DOHH2 (cell line): Measurements from ENCODE around the gene ANKRD40CL.

ENCODE experiments used
- H3F3A ChIP-seq: fragments of 200-600 bp; sonication (generic), shearing (Covaris generic); 2 replicates; pipeline ENCODE4 v1.6.0; 2016; ENCODE audit warnings: antibody characterized with exemption, mild to moderate bottlenecking; ENCODE audit not compliant: control insufficient read depth, insufficient read depth
- H3K27ac ChIP-seq: fragments of 200-600 bp; sonication (generic); 2 replicates; pipeline ENCODE4 v1.5.1; 2014; ENCODE audit warnings: low read depth, mild to moderate bottlenecking, low read length, moderate library complexity
- H3K27me3 ChIP-seq: fragments of 200-600 bp; sonication (generic); 2 replicates; pipeline ENCODE4 v1.6.1; 2014; ENCODE audit warnings: mild to moderate bottlenecking, low read length, mixed read lengths; ENCODE audit not compliant: control insufficient read depth
- H3K36me3 ChIP-seq: fragments of 200-600 bp; sonication (generic); 2 replicates; pipeline ENCODE4 v1.6.1; 2014; ENCODE audit warnings: mild to moderate bottlenecking, low read length, moderate library complexity, mixed read lengths; ENCODE audit not compliant: control insufficient read depth
- H3K4me1 ChIP-seq: fragments of 200-600 bp; sonication (generic); 2 replicates; pipeline ENCODE4 v1.6.1; 2014; ENCODE audit warnings: mild to moderate bottlenecking, low read length, mixed read lengths; ENCODE audit not compliant: control insufficient read depth
- H3K4me2 ChIP-seq: fragments of 200-600 bp; sonication (generic); 2 replicates; pipeline ENCODE4 v1.6.0; 2014; ENCODE audit warnings: mild to moderate bottlenecking, low read length, moderate library complexity
- H3K4me3 ChIP-seq: fragments of 200-600 bp; sonication (generic); 2 replicates; pipeline ENCODE4 v1.5.1; 2014; ENCODE audit warnings: mild to moderate bottlenecking, low read length, mixed read lengths
- H3K79me2 ChIP-seq: fragments of 200-600 bp; sonication (generic); 2 replicates; pipeline ENCODE4 v1.6.1; 2014; ENCODE audit warnings: mild to moderate bottlenecking, low read length, mixed read lengths; ENCODE audit not compliant: control insufficient read depth
- H3K9me2 ChIP-seq: fragments of 200-600 bp; sonication (generic); replicated peaks from 2 replicates; pipeline ENCODE4 v1.6.1; 2014; ENCODE audit warnings: mild to moderate bottlenecking, low read length, mixed read lengths; ENCODE audit not compliant: control insufficient read depth
- H3K9me3 ChIP-seq: fragments of 200-600 bp; sonication (generic); 2 replicates; pipeline ENCODE4 v1.6.1; 2014; ENCODE audit warnings: antibody characterized with exemption, low read length, mixed read lengths; ENCODE audit not compliant: control insufficient read depth, insufficient read depth
- H4K20me1 ChIP-seq: fragments of 200-600 bp; sonication (generic); 2 replicates; pipeline ENCODE4 v1.6.0; 2014; ENCODE audit warnings: low read depth, mild to moderate bottlenecking, antibody characterized with exemption, low read length, moderate library complexity; ENCODE audit not compliant: control insufficient read depth, insufficient read depth
- EZH2phosphoT487 ChIP-seq: fragments of 200-600 bp; sonication (generic); IDR thresholded peaks from 2 replicates; pipeline ENCODE4 v1.6.1; 2017; ENCODE audit warnings: borderline replicate concordance, mild to moderate bottlenecking, antibody characterized with exemption, low read length, moderate library complexity, mixed read lengths
- TF ChIP-seq, protein P1 (sequence below): fragments of 200-600 bp; sonication (generic); IDR thresholded peaks from one replicate; pipeline ENCODE4 v1.5.1; 2014; ENCODE audit warnings: antibody characterized with exemption, mild to moderate bottlenecking, low read depth, low read length; ENCODE audit not compliant: poor library complexity, severe bottlenecking

Gene ANKRD40CL

DNA sequence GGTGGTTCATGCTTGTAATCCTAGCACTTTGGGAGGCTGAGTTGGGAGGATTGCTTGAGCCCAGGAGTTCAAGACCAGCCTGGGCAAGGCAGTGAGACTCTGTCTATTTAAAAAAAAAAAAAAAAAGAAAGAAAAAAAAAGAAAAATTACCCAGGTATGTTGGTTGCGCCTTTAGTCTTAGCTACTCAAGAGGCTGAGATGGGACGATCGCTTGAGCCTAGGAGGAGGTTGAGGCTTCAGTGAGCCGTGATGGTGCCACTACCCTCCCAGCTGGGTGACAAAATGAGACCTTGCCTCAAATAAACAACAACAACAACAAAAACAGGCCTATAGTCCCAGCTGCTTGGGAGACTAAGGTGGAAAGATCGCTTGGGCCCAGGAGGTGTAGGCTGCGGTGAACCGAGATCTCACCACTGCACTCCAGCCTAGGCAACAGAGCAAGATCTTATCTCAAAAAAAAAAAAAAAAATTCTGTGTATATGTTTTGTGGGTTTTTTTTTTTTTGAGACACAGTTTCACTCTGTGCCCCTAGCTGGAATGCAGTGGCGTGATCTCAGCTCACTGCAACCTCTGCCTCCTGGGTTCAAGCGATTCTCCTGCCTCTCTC is 12.5 kb upstream of the ANKRD40CL start:
- no peaks in the 10 kb centered on the region for H3K9me3 ChIP-seq
- H3K79me2 ChIP-seq = no peaks in the 10 kb centered on the region
- no peaks in the 10 kb centered on the region for H3K9me2 ChIP-seq
- H3K27ac ChIP-seq = no peak overlapping the region
- no peak overlapping the region for H3K4me3 ChIP-seq
- H3K36me3 ChIP-seq = no peaks in the 10 kb centered on the region
- H3K4me1 ChIP-seq = no peaks in the 10 kb centered on the region
- H3K4me2 ChIP-seq = no peak overlapping the region
- H3F3A ChIP-seq = no peaks in the 10 kb centered on the region
- no peaks in the 10 kb centered on the region; the same call in 1 of the 2 replicates for H3K27me3 ChIP-seq
- H4K20me1 ChIP-seq = no peaks in the 10 kb centered on the region
- TF ChIP-seq, protein P1, sequence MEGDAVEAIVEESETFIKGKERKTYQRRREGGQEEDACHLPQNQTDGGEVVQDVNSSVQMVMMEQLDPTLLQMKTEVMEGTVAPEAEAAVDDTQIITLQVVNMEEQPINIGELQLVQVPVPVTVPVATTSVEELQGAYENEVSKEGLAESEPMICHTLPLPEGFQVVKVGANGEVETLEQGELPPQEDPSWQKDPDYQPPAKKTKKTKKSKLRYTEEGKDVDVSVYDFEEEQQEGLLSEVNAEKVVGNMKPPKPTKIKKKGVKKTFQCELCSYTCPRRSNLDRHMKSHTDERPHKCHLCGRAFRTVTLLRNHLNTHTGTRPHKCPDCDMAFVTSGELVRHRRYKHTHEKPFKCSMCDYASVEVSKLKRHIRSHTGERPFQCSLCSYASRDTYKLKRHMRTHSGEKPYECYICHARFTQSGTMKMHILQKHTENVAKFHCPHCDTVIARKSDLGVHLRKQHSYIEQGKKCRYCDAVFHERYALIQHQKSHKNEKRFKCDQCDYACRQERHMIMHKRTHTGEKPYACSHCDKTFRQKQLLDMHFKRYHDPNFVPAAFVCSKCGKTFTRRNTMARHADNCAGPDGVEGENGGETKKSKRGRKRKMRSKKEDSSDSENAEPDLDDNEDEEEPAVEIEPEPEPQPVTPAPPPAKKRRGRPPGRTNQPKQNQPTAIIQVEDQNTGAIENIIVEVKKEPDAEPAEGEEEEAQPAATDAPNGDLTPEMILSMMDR = no peak
- TF ChIP-seq EZH2phosphoT487 = no peak

DNA sequence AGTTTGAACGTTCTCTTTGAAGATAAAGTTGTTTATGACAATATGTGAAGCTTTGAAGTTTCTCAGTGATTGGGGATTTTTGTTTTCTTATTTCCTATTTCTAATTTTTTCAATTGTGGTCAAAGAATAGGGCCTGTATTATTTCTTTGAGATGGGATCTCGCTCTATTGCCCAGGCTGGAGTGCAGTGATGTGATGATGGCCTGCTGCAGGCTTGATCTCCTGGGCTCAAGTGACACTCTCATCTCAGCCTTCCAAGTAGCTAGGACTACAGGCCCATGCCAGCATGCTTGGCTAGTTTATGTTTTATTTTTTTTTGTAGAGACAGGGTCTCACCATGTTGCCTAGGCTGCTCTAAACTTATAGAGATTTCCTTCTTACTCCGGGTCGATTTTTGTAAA is 11.7 kb upstream of the ANKRD40CL start:
- no peaks in the 10 kb centered on the region for H4K20me1 ChIP-seq
- no peaks in the 10 kb centered on the region for H3K9me2 ChIP-seq
- H3K9me3 ChIP-seq = no peaks in the 10 kb centered on the region
- H3K79me2 ChIP-seq = no peaks in the 10 kb centered on the region
- H3K27me3 ChIP-seq = no peaks in the 10 kb centered on the region
- TF ChIP-seq, protein P1 = no peak
- TF ChIP-seq EZH2phosphoT487 = no peak
- no peak overlapping the region for H3K4me2 ChIP-seq
- no peaks in the 10 kb centered on the region for H3F3A ChIP-seq
- H3K36me3 ChIP-seq = no peaks in the 10 kb centered on the region
- H3K4me3 ChIP-seq = no peak overlapping the region
- H3K4me1 ChIP-seq = no peaks in the 10 kb centered on the region
- no peak overlapping the region for H3K27ac ChIP-seq

DNA sequence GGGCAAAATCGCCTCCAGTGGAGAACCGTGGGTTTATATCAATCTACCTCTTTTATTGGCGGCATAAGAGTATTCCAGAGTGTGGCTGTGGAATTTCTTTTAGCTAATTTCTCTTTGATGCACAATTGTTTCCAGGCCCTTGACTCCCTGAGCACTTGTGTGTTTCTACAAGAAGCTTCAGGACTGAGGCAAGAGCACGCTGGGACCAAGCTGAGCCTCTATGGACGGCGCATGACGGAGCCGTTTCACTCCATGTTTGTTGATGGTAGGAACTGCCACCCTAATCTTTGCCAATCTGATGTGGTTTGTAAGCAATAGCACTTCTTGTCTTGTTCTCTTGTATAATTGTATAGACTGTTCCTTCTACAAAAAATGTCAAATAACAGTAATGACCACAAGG is 11.2 kb upstream of the ANKRD40CL start:
- Histone ChIP-seq H3K36me3 (no peaks in the 10 kb centered on the region), H3K4me1 (no peaks in the 10 kb centered on the region), H3K4me3 (no peak overlapping the region), H4K20me1 (no peaks in the 10 kb centered on the region), H3K27me3 (no peaks in the 10 kb centered on the region), H3K27ac (no peak overlapping the region), H3K4me2 (no peak overlapping the region), H3K9me3 (no peaks in the 10 kb centered on the region), H3K9me2 (no peaks in the 10 kb centered on the region), H3F3A (no peaks in the 10 kb centered on the region), H3K79me2 (no peaks in the 10 kb centered on the region)
- TF ChIP-seq, protein P1 = no peak
- TF ChIP-seq EZH2phosphoT487 = no peak
